ENCODE measurements around the gene CCDC78.

DNA sequence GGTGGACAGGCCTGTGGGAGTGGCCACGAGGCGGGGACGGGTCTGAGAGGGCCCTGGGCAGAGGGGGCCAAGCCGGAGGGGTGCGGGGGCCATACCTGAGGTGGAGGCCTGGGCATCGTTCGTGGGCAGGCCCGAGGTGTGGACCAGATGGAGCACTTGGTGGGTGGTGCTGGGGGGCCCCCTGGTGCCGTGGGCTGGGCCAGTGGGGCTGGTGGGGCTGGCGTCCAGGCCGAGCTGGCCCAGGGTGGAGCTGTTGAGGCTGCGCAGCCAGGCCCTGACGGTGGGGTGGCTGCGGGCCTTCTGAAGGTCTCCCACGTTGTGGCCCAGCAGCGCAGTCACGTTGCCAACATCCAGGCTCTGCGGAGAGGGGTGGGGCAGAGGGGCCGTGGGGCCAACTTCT, 43.7 kb upstream of the CCDC78 start:
- TF ChIP-seq, protein P1, sequence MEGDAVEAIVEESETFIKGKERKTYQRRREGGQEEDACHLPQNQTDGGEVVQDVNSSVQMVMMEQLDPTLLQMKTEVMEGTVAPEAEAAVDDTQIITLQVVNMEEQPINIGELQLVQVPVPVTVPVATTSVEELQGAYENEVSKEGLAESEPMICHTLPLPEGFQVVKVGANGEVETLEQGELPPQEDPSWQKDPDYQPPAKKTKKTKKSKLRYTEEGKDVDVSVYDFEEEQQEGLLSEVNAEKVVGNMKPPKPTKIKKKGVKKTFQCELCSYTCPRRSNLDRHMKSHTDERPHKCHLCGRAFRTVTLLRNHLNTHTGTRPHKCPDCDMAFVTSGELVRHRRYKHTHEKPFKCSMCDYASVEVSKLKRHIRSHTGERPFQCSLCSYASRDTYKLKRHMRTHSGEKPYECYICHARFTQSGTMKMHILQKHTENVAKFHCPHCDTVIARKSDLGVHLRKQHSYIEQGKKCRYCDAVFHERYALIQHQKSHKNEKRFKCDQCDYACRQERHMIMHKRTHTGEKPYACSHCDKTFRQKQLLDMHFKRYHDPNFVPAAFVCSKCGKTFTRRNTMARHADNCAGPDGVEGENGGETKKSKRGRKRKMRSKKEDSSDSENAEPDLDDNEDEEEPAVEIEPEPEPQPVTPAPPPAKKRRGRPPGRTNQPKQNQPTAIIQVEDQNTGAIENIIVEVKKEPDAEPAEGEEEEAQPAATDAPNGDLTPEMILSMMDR (IDR thresholded peaks at IDR 0.05; ENCODE audit: low read length) = no peak
- TF ChIP-seq EZH2 (optimal IDR thresholded peaks at IDR 0.05; ENCODE audit: low read depth, low read length) = no peak
